Caco-2 (cell line): ENCODE measurements around the gene MADCAM1. TPM values are rescaled to one million over a fixed set of nuclear protein-coding genes. Genes with fewer than 3 reads are reported as not detected.

Experiments used
- BruUV-seq: library from RNA; stranded (reverse); fragments of 400-500 nt; replicated peaks from 2 replicates; lab custom pipeline; 2021; lab: Mats Ljungman, UMichigan
- CTCF ChIA-PET: fragments of 300-600 bp; sonication (Branson Sonifier 250); formaldehyde crosslinking; loops from one replicate; lab custom pipeline; 2022; ENCODE audit warnings: antibody characterized with exemption; lab: Charles Lee
- POLR2A ChIA-PET: fragments of 300-600 bp; sonication (Branson Sonifier 250); formaldehyde crosslinking; loops from one replicate; lab custom pipeline; 2022; ENCODE audit warnings: antibody characterized with exemption; lab: Charles Lee
- DNase-seq, 2 experiments: peaks; one replicate each; pipeline versions ENCODE4 v3.0.0 to v3.0.0-alpha.2; 2020 to 2022
- H3K27me3 ChIP-seq: replicated peaks from 2 replicates; pipeline ENCODE4 v1.6.0; 2011; ENCODE audit warnings: low read length; ENCODE audit not compliant: control insufficient read depth, insufficient read depth
- H3K36me3 ChIP-seq: 2 replicates; pipeline ENCODE4 v1.5.1; 2011; ENCODE audit warnings: low read length; ENCODE audit not compliant: control insufficient read depth, insufficient read depth
- H3K4me1 ChIP-seq: fragments of 250-450 bp; sonication (Bioruptor Pico); 2 replicates; pipeline ENCODE4 v1.5.1; 2020; ENCODE audit warnings: mild to moderate bottlenecking
- H3K4me3 ChIP-seq: 2 replicates; pipeline ENCODE4 v1.5.1; 2011; ENCODE audit warnings: low read depth, mild to moderate bottlenecking, control low read depth, low read length
- H3K9me3 ChIP-seq: fragments of 250-450 bp; sonication (Bioruptor Pico); 2 replicates; pipeline ENCODE4 v1.5.1; 2020; ENCODE audit warnings: mild to moderate bottlenecking, moderate library complexity
- H3K27ac Mint-ChIP-seq: one replicate; pipeline ENCODE4 v1.8.0; 2022; ENCODE audit warnings: mixed read lengths; ENCODE audit not compliant: unreplicated experiment
- H3K27me3 Mint-ChIP-seq: one replicate; pipeline ENCODE4 v1.8.0; 2022; ENCODE audit warnings: mixed read lengths; ENCODE audit not compliant: insufficient read depth, unreplicated experiment
- H3K36me3 Mint-ChIP-seq: one replicate; pipeline ENCODE4 v1.8.0; 2022; ENCODE audit warnings: mild to moderate bottlenecking, mixed read lengths; ENCODE audit not compliant: insufficient read depth, unreplicated experiment
- H3K4me1 Mint-ChIP-seq: one replicate; pipeline ENCODE4 v1.8.0; 2022; ENCODE audit warnings: low read depth, mixed read lengths; ENCODE audit not compliant: unreplicated experiment
- H3K4me3 Mint-ChIP-seq: one replicate; pipeline ENCODE4 v1.8.0; 2022; ENCODE audit warnings: mild to moderate bottlenecking, moderate library complexity, mixed read lengths; ENCODE audit not compliant: unreplicated experiment
- H3K9me3 Mint-ChIP-seq: one replicate; pipeline ENCODE4 v1.8.0; 2022; ENCODE audit warnings: mixed read lengths; ENCODE audit not compliant: unreplicated experiment
- CTCF ChIP-seq, 2 experiments: fragments of 200-600 bp in 1 of 2; IDR thresholded peaks; 1 replicate in 1 of 2; 2 replicates in 1 of 2; pipeline versions ENCODE4 v1.5.1 to v1.8.0; 2011 to 2022; ENCODE audit warnings: antibody characterized with exemption in 1 of 2, control low read depth in 1 of 2, inconsistent platforms in 1 of 2, low read depth in 1 of 2, low read length in 1 of 2, mild to moderate bottlenecking in 1 of 2, moderate library complexity in 1 of 2; ENCODE audit not compliant: insufficient read depth in 1 of 2, severe bottlenecking in 1 of 2, unreplicated experiment in 1 of 2
- intact Hi-C: fragments of 100-400 bp; cut with micrococcal nuclease; formaldehyde crosslinking; loops from one replicate; pipeline ENCODE4 v1.10.0; 2022; ENCODE audit not compliant: unreplicated experiment
- total RNA-seq: library from RNA; stranded (reverse); gene quantifications from 2 replicates; pipeline ENCODE4 v1.2.3, GENCODE V29; 2022

Gene MADCAM1
- total RNA-seq, 1 experiment from 2014 or later = 0.73 TPM

GRCh38 chr19:495402-496111, 729 bp upstream of the MADCAM1 start:
- Histone ChIP-seq H3K9me3 (no peaks in the 10 kb centered on the region), H3K36me3 (no peaks in the 10 kb centered on the region), H3K4me1 (no peaks in the 10 kb centered on the region; the same call in 1 of the 2 replicates), H3K27me3 (no peaks in the 10 kb centered on the region), H3K4me3 (no peak overlapping the region)
- Mint-ChIP-seq H3K36me3 (peaks cover 15% of the 10 kb centered on the region), H3K4me3 (no peak overlapping the region), H3K9me3 (peaks cover 11% of the 10 kb centered on the region), H3K27me3 (peaks cover 5% of the 10 kb centered on the region), H3K4me1 (peaks cover 14% of the 10 kb centered on the region), H3K27ac (no peak overlapping the region)
- ChIA-PET POLR2A (no interaction called here), CTCF (interaction anchor here (0.6 to 1.9 kb wide), 3 partner anchors 11 to 137 kb away, joined by 3 to 9 read pairs (median 4); no protein-coding TSS in a partner anchor)
- peak; percentile 64 to 75 for TF ChIP-seq CTCF (IDR thresholded peaks at IDR 0.05; ENCODE audit: insufficient read depth in 1 of 2, low read depth in 1 of 2, low read length in 1 of 2, severe bottlenecking in 1 of 2, unreplicated experiment in 1 of 2)
- peak; percentile 68 to 76 for DNase-seq
- BruUV-seq = no TSS peak
- intact Hi-C loops = no loop called here

GRCh38 chr19:496986-497385, 700 bp downstream of the MADCAM1 start:
- Mint-ChIP-seq H3K27me3 (peaks cover 5% of the 10 kb centered on the region), H3K36me3 (peaks cover 15% of the 10 kb centered on the region), H3K27ac (no peak overlapping the region), H3K4me1 (peaks cover 14% of the 10 kb centered on the region), H3K9me3 (peaks cover 11% of the 10 kb centered on the region), H3K4me3 (peak overlapping the region; percentile 43)
- no peak overlapping the region; the same call in 1 of the 2 replicates for H3K4me3 ChIP-seq
- intact Hi-C loops = no loop called here
- no TSS peak for BruUV-seq
- CTCF ChIA-PET = interaction anchor here (1.6 kb wide), 1 partner anchor 10 kb away, joined by 9 read pairs; no protein-coding TSS in a partner anchor
- DNase-seq = no peak
- no peaks in the 10 kb centered on the region; the same call in 1 of the 2 replicates for H3K4me1 ChIP-seq
- H3K36me3 ChIP-seq = no peaks in the 10 kb centered on the region
- H3K9me3 ChIP-seq = no peaks in the 10 kb centered on the region
- H3K27me3 ChIP-seq = no peaks in the 10 kb centered on the region
- TF ChIP-seq CTCF (IDR thresholded peaks at IDR 0.05; ENCODE audit: insufficient read depth in 1 of 2, low read depth in 1 of 2, low read length in 1 of 2, severe bottlenecking in 1 of 2, unreplicated experiment in 1 of 2) = no peak
- POLR2A ChIA-PET = no interaction called here

GRCh38 chr19:497491-497868, 1.2 kb downstream of the MADCAM1 start:
- Mint-ChIP-seq H3K27ac (no peak overlapping the region), H3K36me3 (peaks cover 15% of the 10 kb centered on the region), H3K4me1 (peaks cover 14% of the 10 kb centered on the region), H3K27me3 (peaks cover 5% of the 10 kb centered on the region), H3K4me3 (peak overlapping the region; percentile 43), H3K9me3 (peaks cover 11% of the 10 kb centered on the region)
- ChIA-PET POLR2A (no interaction called here), CTCF (interaction anchor here (0.6 to 1.6 kb wide), 3 partner anchors 9 to 756 kb away, joined by 3 to 9 read pairs (median 4); no protein-coding TSS in a partner anchor)
- no peak for TF ChIP-seq CTCF (IDR thresholded peaks at IDR 0.05; ENCODE audit: insufficient read depth in 1 of 2, low read depth in 1 of 2, low read length in 1 of 2, severe bottlenecking in 1 of 2, unreplicated experiment in 1 of 2)
- intact Hi-C loops = no loop called here
- BruUV-seq = no TSS peak
- H3K27me3 ChIP-seq = no peaks in the 10 kb centered on the region
- no peaks in the 10 kb centered on the region for H3K36me3 ChIP-seq
- no peaks in the 10 kb centered on the region; the same call in 1 of the 2 replicates for H3K4me1 ChIP-seq
- peak overlapping the region; percentile 40 for H3K4me3 ChIP-seq
- H3K9me3 ChIP-seq = no peaks in the 10 kb centered on the region
- no peak for DNase-seq
